A549 (cell line): ENCODE measurements around the gene CLK2. TPM values are rescaled to one million over a fixed set of nuclear protein-coding genes. Genes with fewer than 3 reads are reported as not detected.
"Not testable (repeated sequence)": the region's sequence is repeated elsewhere in the genome, so short reads cannot be mapped to it uniquely, and the experiment has no call there.

Experiments
- ATAC-seq, 2 experiments: fragments of 200-7000 bp in 1 of 2; fragments of >200 bp in 1 of 2; cut with Nextera tagmentation in 1 of 2; cut with Tn5 transposase in 1 of 2; 3 replicates each; pipeline versions ENCODE4 v1.8.0 to v1.9.1; 2018 to 2020; ENCODE audit warnings: mild to moderate bottlenecking in 1 of 2, moderate library complexity in 1 of 2
- CTCF ChIA-PET: fragments of 300-600 bp; sonication (Branson Sonifier 250); formaldehyde crosslinking; extraction: SDS; loops from one replicate; lab custom pipeline; 2021; ENCODE audit warnings: antibody characterized with exemption, inconsistent platforms; lab: Yijun Ruan, JAX
- POLR2A ChIA-PET: fragments of 350-600 bp; formaldehyde crosslinking; extraction: SDS; loops from one replicate; lab custom pipeline; 2021; ENCODE audit warnings: antibody characterized with exemption, inconsistent platforms; lab: Yijun Ruan, JAX
- DNase-seq, 2 experiments: peaks; one replicate each; pipeline versions ENCODE4 v3.0.0 to v3.0.0-alpha.2; 2011 to 2016; ENCODE audit warnings: low read depth in 1 of 2, low spot score in 1 of 2
- FAIRE-seq: peaks from 2 replicates; lab custom pipeline; 2011; peaks lifted over from hg19 to GRCh38; lab: Jason Lieb, UNC
- H3K27ac ChIP-seq, 2 experiments: fragments of >200 bp; sonication (Bioruptor Twin); formaldehyde crosslinking; 3 replicates each; pipeline ENCODE4 v1.5.1; 2016 to 2017
- H3K4me1 ChIP-seq: fragments of >200 bp; sonication (Bioruptor Twin); formaldehyde crosslinking; 3 replicates; pipeline ENCODE4 v1.6.1; 2016
- H3K4me2 ChIP-seq: fragments of >200 bp; sonication (Bioruptor Twin); formaldehyde crosslinking; 3 replicates; pipeline ENCODE4 v1.6.1; 2016
- H3K4me3 ChIP-seq: fragments of >200 bp; sonication (Bioruptor Twin); formaldehyde crosslinking; 3 replicates; pipeline ENCODE4 v1.5.1; 2016
- H3K9me3 ChIP-seq: fragments of >200 bp; sonication (Bioruptor Twin); formaldehyde crosslinking; 3 replicates; pipeline ENCODE4 v1.6.1; 2016
- BCL3 ChIP-seq: fragments of >200 bp; sonication (Bioruptor Twin); formaldehyde crosslinking; IDR thresholded peaks from 3 replicates; pipeline ENCODE4 v1.6.1; 2016
- BHLHE40 ChIP-seq: IDR thresholded peaks from 2 replicates; pipeline ENCODE4 v1.6.1; 2012; ENCODE audit warnings: low read depth, low read length, inconsistent platforms
- CBX8 ChIP-seq: fragments of 200-600 bp; sonication (generic); IDR thresholded peaks from 2 replicates; pipeline ENCODE4 v1.6.1; 2016
- E2F6 ChIP-seq: IDR thresholded peaks from 2 replicates; pipeline ENCODE4 v1.6.1; 2012; ENCODE audit warnings: low read depth, borderline replicate concordance
- EHF ChIP-seq: fragments of 250-450 bp; sonication (Bioruptor Pico); IDR thresholded peaks from 2 replicates; pipeline ENCODE4 v1.5.0; 2020; ENCODE audit warnings: mild to moderate bottlenecking
- EP300 ChIP-seq, 2 experiments: fragments of >200 bp; sonication (Bioruptor Twin); formaldehyde crosslinking; IDR thresholded peaks; 2 replicates in 1 of 2; 3 replicates in 1 of 2; pipeline ENCODE4 v1.6.1; 2016 to 2017
- HDAC2 ChIP-seq: fragments of 200-600 bp; sonication (generic); IDR thresholded peaks from 2 replicates; pipeline ENCODE4 v1.6.1; 2016
- HOXB13 ChIP-seq: fragments of 250-450 bp; sonication (Bioruptor Pico); IDR thresholded peaks from 2 replicates; pipeline ENCODE4 v1.5.0; 2020; ENCODE audit warnings: low read depth, mild to moderate bottlenecking, moderate library complexity
- JUN ChIP-seq, 2 experiments: fragments of >200 bp; sonication (Bioruptor Twin); formaldehyde crosslinking; IDR thresholded peaks; 2 replicates in 1 of 2; 3 replicates in 1 of 2; pipeline ENCODE4 v1.6.1; 2016 to 2017
- MAFK ChIP-seq: fragments of 450-650 bp; IDR thresholded peaks from 2 replicates; pipeline ENCODE4 v1.6.1; 2014; ENCODE audit not compliant: partially characterized antibody
- MAZ ChIP-seq: fragments of 150-350 bp; IDR thresholded peaks from 2 replicates; pipeline ENCODE4 v1.6.1; 2014; ENCODE audit warnings: antibody characterized with exemption, low read depth, low read length, borderline replicate concordance
- NR3C1 ChIP-seq: fragments of >200 bp; sonication (Bioruptor Twin); formaldehyde crosslinking; IDR thresholded peaks from 3 replicates; pipeline ENCODE4 v1.6.1; 2017
- RAD21 ChIP-seq, 2 experiments: fragments of >200 bp in 1 of 2; sonication (Bioruptor Twin) in 1 of 2; formaldehyde crosslinking in 1 of 2; IDR thresholded peaks in 1 of 2; conservative IDR thresholded peaks in 1 of 2; 2 replicates in 1 of 2; 3 replicates in 1 of 2; pipeline ENCODE4 v1.6.1; 2012 to 2018; ENCODE audit warnings: inconsistent platforms in 1 of 2
- USF2 ChIP-seq: fragments of 450-650 bp; IDR thresholded peaks from 2 replicates; pipeline ENCODE4 v1.6.1; 2014; ENCODE audit warnings: antibody characterized with exemption
- ZC3H11A ChIP-seq: fragments of 450-650 bp; IDR thresholded peaks from 2 replicates; pipeline ENCODE4 v1.6.1; 2014; ENCODE audit warnings: antibody characterized with exemption, mild to moderate bottlenecking
- WGBS: methylation state at CpG from one replicate; pipeline ENCODE4 v1.1.6; 2017; ENCODE audit errors: missing lambda C conversion rate; 5-methylcytosine and 5-hydroxymethylcytosine counted together
- polyA plus RNA-seq, 4 experiments: library from polyadenylated mRNA; depleted of rRNA in 3 of 4; stranded (reverse); fragments of >200 nt; fragmentation: RNase III in 1 of 4; extraction: RNeasy Plus Mini Kit Qiagen cat#74134 plus additional on column Dnase treatment in 1 of 4; gene quantifications; 2 replicates in 3 of 4; 3 replicates in 1 of 4; pipeline ENCODE4 v1.2.3, GENCODE V29; 2011 to 2017
- TF ChIP-seq, protein P1 (sequence below): fragments of 200-600 bp; sonication (generic); IDR thresholded peaks from 2 replicates; pipeline ENCODE4 v1.6.1; 2016; ENCODE audit warnings: antibody characterized with exemption, mild to moderate bottlenecking, moderate library complexity
- TF ChIP-seq, protein P2 (sequence below): fragments of 250-450 bp; sonication (Bioruptor Pico); IDR thresholded peaks from 2 replicates; pipeline ENCODE4 v1.5.0; 2020; ENCODE audit warnings: low read depth, mild to moderate bottlenecking, moderate library complexity

The CLK2 gene
- polyA plus RNA-seq, 2 of the 4 experiments (the other 2 are of a cell fraction), result 37.9 to 45.7 TPM

DNA sequence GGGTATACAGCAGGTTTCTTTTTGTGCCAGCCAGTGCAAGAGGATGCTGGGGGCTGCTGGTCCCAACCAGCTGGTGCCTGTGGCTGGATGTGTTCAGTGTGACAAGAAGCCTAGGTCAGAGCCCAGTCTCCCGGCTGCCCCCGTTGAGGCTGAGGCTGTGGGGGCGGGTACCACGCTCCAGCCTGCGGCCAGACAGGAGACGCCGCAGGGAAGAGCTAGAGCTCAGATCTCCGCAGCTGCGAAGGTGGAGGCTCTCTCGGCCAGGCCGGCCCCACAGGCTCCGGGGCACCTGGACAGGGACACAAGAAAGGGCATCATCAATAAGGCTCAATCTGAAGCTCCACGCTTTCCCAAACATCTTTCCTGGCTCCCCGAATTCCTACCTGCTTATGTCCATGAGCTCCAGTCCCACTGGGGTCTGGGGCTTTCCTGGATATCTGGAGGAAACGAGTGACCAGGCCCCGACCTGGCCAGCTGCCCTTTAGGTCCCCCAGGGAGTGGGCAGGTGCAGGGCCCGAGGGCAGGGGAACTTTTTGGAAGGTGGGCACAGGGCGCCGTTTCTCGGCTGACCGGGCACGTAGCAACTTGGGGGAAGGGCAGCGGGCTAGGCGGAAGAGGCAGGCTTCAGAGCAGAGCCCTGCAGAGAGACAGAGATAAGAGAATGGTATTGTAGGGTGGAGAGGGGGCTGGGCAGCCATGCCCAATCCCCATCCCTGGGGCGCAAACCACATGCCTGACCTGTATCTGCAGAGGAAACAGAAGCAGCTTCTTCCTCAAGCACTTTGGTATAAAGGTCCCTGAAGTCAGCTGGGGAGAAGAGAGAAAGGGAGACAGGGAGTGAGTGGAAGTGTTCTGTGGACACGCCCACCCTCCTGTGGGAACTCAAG lies 25.4 kb downstream of the CLK2 start:
- FAIRE-seq, result no peak
- H3K4me1 ChIP-seq, result peaks cover 16% of the 10 kb centered on the region; the same call in 2 of the 3 replicates
- H3K4me2 ChIP-seq, result no peak overlapping the region
- DNase-seq, result no peak
- TF ChIP-seq, protein P1, sequence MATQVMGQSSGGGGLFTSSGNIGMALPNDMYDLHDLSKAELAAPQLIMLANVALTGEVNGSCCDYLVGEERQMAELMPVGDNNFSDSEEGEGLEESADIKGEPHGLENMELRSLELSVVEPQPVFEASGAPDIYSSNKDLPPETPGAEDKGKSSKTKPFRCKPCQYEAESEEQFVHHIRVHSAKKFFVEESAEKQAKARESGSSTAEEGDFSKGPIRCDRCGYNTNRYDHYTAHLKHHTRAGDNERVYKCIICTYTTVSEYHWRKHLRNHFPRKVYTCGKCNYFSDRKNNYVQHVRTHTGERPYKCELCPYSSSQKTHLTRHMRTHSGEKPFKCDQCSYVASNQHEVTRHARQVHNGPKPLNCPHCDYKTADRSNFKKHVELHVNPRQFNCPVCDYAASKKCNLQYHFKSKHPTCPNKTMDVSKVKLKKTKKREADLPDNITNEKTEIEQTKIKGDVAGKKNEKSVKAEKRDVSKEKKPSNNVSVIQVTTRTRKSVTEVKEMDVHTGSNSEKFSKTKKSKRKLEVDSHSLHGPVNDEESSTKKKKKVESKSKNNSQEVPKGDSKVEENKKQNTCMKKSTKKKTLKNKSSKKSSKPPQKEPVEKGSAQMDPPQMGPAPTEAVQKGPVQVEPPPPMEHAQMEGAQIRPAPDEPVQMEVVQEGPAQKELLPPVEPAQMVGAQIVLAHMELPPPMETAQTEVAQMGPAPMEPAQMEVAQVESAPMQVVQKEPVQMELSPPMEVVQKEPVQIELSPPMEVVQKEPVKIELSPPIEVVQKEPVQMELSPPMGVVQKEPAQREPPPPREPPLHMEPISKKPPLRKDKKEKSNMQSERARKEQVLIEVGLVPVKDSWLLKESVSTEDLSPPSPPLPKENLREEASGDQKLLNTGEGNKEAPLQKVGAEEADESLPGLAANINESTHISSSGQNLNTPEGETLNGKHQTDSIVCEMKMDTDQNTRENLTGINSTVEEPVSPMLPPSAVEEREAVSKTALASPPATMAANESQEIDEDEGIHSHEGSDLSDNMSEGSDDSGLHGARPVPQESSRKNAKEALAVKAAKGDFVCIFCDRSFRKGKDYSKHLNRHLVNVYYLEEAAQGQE, result no peak
- TF ChIP-seq, protein P2, sequence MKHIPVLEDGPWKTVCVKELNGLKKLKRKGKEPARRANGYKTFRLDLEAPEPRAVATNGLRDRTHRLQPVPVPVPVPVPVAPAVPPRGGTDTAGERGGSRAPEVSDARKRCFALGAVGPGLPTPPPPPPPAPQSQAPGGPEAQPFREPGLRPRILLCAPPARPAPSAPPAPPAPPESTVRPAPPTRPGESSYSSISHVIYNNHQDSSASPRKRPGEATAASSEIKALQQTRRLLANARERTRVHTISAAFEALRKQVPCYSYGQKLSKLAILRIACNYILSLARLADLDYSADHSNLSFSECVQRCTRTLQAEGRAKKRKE, result no peak
- no peak for TF ChIP-seq E2F6
- no peak for TF ChIP-seq USF2
- TF ChIP-seq BCL3, result no peak
- TF ChIP-seq ZC3H11A, result no peak
- TF ChIP-seq MAZ, result no peak
- TF ChIP-seq CBX8, result no peak
- TF ChIP-seq RAD21 (conservative IDR thresholded peaks at IDR 0.05 in 1 of 2, IDR thresholded peaks at IDR 0.05 in 1 of 2), result no peak
- no peak for TF ChIP-seq HOXB13
- no peak for TF ChIP-seq EP300 (IDR thresholded peaks at IDR 0.05)
- no peak for TF ChIP-seq JUN (IDR thresholded peaks at IDR 0.05)
- TF ChIP-seq EHF (CRISPR knock-in tag), result no peak
- no peak for TF ChIP-seq BHLHE40
- no peak for TF ChIP-seq NR3C1
- no peak for TF ChIP-seq HDAC2
- TF ChIP-seq MAFK, result no peak
- WGBS, result 91% methylated on average over 26 of the region's 26 CpGs
- ChIA-PET CTCF (interaction anchor here (1.1 to 10.4 kb wide), 11 partner anchors 18 to 347 kb away, joined by 3 to 326 read pairs (median 28); partner anchors contain the start of genes CLK2, FDPS, MTX1 and RUSC1), POLR2A (interaction anchor here (1.4 kb wide), 1 partner anchor 25 kb away, joined by 5 read pairs; the partner anchor contains the start of gene CLK2)
- ATAC-seq, result no peak
- no peak overlapping the region for H3K27ac ChIP-seq
- H3K4me3 ChIP-seq, result no peak overlapping the region
- no peaks in the 10 kb centered on the region for H3K9me3 ChIP-seq

- peaks cover 16% of the 10 kb centered on the region; the same call in 2 of the 3 replicates for H3K4me1 ChIP-seq
- POLR2A ChIA-PET, result interaction anchor here (1.4 kb wide), 1 partner anchor 27 kb away, joined by 5 read pairs; the partner anchor contains the start of gene CLK2
- H3K4me3 ChIP-seq, DNase-seq, H3K27ac ChIP-seq, FAIRE-seq, H3K9me3 ChIP-seq, H3K4me2 ChIP-seq, ATAC-seq: not testable (repeated sequence)
- CTCF ChIA-PET, result interaction anchor here (0.5 to 10.4 kb wide), 9 partner anchors 9 to 346 kb away, joined by 3 to 326 read pairs (median 11); partner anchors contain the start of genes CLK2, HCN3, MTX1 and RUSC1
- 95% methylated on average over 3 of the region's 3 CpGs for WGBS
Observed at GRCh38 chr1:155246796-155247195, 26.5 kb downstream of the CLK2 start.
